GM18498 (cell line): ENCODE data around the gene KCNQ2.

ENCODE experiments used
- ATAC-seq: cut with Tn5 transposase; IDR thresholded peaks from one replicate; pipeline ENCODE4 v1.9.1; 2021; ENCODE audit warnings: mild to moderate bottlenecking, moderate library complexity; ENCODE audit not compliant: unreplicated experiment

The KCNQ2 gene

DNA sequence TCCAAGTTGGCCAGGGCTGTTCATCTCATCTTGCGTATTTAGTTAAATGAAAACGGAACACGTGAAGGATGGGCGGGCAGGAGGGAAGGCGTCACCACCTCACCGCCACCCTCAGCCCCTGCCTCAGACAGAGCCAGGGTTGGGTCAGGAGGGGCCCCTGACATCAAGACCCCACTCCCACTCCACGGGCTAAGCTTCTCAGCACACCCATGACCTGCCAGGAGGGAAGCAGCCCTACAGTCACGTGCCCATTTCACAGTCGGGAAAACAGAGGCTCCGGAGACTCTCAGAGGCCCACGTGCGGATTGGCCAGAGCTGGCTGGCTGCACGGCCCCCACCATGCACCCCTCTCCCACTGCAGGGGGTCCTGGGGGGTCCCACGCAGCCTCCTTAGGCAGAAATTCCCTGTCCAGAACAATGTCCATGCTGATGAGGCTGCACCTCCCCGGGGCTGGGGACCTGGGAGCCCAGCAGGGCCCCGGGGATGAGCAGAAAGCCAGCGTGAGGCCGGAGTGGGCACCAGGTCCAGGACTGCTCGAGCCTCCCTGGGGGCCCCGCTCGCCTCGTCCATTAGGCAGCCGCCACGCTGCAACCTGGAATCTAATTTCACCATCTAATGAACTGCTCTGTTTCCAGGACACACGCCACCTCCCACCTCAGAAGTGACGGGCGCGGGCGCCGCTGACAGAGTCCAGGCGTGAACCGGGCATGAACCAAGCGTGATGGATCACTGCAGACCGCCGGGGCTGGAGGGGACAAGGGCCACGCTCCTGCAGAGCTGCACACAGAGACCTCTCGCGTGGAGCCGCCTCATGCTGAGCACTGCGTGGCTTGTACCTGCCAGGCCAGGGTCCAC, 15.8 kb downstream of the KCNQ2 start:
- ATAC-seq, result no peak

DNA sequence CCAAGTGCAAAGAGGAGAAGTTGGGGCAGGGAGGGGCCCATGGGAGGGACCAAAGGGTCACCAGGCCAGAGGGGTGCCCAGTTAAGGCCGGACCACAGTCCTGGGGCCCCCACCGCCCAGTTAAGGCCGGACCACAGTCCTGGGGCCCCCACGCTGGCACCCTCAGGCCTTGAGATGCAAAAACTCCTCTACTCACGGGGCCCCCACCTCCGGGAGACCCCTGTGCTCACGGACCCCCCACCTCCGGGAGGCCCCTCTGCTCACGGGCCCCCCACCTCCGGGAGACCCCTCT, 16.9 kb downstream of the KCNQ2 start:
- ATAC-seq, result no peak

DNA sequence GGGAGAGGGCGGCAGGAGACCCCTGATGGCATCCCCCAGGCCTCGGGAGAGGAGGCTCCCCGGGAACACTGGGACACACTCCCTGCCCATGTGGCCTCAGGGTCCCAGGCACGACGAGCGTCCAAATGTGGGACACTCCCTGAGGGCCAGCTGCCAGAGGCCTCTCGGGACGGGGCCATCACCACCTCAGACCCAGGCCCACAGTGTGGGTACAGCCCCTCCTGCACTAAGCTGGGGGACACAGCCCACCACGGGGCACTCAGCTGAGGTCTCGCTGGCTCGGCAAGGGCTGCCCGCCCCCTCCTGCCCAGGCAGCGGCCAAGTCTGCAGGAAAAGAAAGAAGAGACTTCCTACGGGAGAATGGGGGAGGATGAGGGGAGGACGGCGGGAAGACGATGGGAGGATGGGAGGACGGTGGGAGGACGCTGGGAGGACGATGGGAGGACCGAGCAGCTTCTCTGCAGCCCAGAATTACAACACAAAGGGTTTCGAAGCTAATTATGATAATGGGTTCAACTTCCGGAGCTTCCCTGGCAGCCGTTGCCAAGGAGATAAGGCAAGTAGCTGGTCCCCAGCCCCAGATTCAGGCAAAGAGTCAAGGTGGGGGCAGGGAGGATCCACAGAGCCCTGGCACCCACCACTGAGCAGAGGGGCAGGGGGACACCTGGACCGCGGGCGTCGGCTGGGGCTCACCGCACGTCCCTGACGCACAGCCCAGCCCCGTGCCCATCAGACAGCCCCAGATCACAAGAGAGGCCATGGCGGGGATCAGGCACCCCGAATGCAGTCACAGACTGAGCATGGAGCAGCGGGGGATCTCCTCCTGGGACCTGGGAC, 17.5 kb downstream of the KCNQ2 start:
- no peak for ATAC-seq

DNA sequence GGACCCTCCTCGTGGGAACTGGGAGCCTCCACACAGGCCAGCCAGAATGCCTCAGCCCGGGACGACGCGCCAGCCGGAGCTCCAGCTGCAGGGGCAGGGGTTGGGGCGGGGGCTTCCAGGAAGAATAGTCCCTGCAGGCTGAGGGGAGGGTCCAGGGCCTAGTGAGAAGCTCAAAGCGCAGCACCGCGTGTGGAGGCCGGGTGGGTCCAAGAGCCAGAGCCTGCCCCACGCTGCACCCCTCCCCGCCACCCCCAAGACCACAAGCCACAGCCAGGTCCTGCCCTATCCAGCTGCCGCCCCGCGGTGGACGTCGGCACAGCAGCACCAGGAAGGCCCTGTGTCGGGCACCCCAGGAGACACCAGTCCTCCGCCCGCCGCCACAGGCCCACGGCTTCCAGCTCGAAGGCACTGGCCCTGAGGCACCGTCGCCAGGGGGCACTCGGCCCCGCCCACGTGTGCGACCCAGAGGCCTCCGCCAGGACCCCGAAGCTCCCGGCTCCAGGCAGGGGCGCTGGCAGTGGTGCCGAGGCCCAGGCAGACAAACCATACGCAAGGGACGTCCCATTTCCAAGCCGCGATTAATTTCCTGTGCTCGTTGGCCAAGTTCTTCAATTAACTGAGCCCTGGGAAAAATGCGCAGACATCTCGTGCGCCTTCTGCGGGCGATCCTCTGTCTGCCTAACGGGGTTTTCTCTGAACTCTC, 19.5 kb downstream of the KCNQ2 start:
- no peak for ATAC-seq

DNA sequence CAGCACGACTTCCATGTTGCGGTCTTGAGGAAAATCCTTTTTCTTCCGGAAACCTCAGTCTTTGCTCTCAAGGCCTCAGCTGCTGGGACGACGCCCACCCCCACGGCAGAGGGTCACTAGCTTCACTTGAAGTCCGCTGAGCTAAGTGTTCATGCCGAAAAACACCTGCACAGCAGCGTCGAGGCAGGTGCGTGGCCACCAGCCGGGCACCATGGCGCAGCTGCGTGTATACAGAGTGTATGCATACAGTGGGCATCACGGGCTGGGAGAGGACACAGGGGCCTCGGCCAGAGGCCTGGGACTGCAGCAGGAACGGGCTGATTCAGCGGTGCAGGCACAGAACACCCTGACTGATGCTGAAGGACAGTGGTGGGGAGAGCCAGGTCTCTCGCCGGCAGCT, 20.1 kb downstream of the KCNQ2 start:
- ATAC-seq, result no peak

DNA sequence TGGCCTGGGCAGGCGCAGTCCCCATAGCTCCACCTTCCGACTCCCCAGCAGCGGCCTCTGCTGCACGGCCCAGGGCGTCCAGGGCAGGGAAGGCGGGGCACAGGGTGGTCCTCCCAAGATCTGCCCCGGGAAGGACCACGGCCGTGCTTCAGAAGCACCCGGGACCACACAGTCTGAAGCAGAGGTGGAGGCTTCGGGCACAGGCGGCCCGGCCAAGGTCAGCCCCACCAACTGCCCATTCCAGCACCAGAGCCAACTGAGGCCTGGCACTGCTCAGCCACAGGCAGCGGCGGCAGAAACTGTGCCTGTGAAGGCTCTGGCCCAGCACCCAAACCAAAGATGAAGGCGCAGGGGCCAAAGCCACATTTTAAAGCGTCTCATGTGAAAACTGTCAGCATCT, 20.6 kb downstream of the KCNQ2 start:
- no peak for ATAC-seq

DNA sequence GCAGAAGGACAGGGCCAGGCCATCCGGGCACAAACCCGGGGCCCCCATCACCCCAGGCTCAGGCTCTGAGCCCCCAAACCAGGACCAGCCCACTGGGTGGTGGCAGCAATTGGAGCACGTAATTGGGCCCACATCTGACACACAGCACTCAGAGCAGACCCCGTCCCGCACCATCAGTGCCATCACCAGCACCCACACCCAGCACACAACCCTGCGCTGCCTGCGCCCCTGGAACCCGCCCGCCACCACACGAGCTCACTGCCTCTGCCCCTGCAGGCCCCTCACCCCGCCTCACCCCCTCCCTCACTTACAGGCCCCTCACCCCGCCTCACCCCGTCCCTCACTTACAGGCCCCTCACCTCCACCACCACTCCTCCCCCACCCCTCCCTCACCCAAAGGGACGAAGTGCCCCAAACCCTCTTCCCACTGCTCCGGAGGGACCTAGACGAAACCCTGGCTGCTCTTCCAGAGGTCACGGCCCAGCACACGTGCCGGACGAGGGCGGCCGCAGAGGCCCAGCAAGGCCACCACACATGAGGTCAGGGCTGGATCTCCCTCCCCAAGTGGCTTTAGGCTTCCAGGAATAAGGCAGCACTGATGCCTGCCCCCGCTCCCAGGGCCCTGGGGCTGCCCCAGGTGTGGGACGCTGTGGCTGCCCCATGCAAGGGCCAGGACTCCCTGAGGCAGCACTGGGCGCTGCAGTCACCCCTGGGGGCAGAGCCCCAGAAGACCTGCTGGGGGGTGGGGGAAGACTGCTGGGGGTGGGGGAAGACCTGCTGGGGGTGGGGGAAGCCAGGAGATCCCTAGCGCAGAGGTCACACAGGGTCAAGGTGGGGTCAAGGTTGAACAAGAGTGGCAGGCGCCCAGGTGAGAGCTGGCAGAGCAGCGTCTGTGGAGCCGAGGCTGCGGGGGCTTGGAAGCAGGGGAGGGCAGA, 22.4 kb downstream of the KCNQ2 start:
- ATAC-seq, result no peak

DNA sequence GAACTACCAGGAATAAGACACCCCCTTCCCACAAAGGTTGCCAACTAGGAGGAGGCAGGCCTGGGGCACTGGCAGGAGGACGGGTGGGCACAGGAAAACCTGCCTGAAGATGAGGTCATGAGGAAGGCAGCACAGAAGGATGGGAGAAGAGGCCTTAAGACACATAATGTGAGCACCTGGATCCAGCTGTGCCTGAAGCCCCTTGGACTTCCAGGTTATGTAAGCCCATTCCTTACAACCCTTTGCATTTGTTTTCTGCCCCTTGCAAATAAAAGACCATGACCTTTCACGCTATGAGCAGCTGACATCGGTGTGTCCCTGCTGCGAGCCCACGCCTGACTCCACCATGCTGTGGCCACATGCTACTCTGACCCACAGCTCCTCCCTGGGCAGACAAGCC, 23.4 kb downstream of the KCNQ2 start:
- no peak for ATAC-seq

DNA sequence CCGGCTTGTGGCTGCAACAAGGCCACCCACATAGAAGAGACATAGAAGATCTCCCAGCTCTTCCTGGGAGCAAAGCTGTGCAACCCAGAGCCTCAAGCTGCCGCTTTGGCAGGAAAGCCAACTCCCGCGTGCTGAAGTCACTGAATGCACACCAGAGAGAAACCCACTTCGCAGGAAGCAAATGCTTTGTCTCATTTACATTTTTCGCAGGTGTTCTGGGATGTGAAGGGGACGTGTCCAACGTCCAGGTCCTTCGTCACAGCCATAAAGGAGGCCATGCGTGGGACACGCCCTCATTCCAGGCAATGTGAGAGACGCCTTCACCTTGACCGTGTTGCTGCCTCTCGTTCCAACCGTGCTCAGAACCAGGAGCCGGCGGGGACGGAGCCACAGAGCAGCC, 24.4 kb downstream of the KCNQ2 start:
- ATAC-seq, result no peak

DNA sequence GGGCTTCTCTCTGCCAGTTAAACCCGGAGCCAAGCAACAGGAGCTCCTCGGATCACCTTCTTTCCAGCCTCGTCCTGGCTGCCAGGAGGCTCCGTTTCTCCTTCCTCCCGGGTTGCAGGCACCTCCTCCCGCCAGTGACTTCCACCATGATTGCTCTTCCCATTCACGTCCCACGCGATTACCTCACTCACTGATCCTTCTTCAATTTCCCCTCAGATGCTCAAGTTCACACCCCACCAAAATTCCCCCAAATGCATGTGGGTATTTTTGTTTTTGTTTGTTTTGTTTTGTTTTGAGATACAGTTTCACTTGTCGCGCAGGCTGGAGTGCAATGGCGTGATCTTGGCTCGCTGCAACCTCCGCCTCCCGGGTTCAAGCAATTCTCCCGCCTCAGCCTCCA, 25.1 kb downstream of the KCNQ2 start:
- ATAC-seq, result no peak

DNA sequence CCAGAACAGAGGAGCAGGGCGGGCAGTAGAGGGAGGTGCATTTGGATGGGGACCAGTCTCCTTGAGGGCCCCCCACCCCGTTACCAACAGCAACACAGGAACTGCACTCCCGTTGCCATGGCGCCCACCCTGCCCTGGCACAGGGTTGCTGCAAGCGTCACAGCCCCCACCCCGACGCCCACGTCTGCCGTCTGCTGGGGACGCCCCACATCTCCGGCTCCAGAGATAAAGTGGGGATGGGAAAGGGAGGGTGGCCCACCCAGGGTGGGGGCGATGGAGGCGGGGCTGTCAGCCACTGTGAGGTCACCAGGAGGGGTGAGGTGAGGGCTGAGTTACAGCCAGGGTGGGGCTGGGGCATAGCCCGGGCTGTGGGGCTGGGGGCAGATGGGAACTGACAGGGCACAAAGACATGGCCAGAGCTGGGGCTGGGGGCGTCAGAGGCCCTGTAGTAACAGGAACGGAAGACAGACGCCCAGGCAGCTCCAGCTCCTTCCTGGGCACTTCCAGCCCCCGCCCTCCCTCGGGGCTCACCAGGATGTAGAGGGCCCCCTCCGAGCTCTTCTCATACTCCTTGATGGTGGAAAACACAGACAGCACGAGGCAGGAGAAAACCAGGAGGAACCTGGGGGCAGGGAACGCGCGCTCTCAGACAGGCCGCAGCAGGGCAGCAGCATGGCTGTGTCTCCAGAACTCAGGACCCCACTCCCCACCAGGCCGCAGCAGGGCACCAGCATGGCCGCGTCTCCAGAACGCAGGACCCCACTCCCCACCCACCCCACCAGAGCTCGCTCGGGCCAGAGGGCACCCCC, 26.0 kb downstream of the KCNQ2 start:
- no peak for ATAC-seq

DNA sequence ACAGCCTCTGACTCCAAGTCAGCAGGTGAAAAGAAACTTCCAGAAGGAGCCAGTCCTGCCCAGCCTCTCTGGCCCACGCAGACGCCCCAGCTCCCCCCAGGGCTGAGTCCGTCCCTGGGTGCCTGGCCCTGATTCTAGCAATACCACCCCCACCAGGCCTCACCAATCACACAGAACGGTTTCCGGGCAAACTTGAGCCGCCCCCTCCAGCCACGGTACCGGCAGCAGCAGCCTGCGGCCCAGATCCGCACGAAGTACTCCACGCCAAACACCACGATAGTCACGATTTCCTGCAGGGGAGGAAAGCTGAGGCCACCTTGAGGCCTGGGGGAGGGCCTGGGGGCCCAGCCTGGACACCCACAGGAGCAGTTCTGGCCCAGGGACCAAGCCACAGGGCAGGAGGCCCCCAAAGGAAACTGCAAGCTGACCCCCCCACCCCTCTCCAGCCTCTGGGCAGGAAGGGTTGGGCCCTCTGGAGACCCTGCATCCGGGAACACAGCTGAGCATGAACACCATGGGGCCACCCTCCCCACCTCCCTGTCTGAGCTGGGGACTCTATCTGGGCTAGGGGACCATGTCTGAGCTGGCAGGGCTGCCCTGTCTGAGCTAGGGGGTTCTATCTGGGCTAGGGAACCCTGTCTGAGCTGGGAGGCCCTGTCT, 27.2 kb downstream of the KCNQ2 start:
- no peak for ATAC-seq

DNA sequence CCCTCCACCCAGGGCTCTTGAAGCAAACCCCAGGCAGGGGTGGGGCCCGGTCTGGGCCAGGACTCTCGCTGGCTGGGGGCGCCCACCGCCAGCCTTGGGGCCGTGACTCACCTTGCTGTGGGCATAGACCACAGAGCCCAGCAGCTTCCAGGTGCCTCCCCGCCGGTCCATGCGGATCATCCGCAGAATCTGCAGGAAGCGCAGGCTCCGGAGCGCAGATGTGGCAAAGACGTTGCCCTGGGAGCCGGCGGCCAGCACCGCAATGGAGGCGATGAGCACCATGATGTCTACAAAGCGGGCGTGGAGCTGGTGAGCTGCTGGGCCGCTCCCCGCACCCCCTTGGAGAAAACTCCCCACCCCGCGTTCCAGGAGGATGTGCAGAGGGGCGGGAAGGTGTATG, 27.9 kb downstream of the KCNQ2 start:
- no peak for ATAC-seq

DNA sequence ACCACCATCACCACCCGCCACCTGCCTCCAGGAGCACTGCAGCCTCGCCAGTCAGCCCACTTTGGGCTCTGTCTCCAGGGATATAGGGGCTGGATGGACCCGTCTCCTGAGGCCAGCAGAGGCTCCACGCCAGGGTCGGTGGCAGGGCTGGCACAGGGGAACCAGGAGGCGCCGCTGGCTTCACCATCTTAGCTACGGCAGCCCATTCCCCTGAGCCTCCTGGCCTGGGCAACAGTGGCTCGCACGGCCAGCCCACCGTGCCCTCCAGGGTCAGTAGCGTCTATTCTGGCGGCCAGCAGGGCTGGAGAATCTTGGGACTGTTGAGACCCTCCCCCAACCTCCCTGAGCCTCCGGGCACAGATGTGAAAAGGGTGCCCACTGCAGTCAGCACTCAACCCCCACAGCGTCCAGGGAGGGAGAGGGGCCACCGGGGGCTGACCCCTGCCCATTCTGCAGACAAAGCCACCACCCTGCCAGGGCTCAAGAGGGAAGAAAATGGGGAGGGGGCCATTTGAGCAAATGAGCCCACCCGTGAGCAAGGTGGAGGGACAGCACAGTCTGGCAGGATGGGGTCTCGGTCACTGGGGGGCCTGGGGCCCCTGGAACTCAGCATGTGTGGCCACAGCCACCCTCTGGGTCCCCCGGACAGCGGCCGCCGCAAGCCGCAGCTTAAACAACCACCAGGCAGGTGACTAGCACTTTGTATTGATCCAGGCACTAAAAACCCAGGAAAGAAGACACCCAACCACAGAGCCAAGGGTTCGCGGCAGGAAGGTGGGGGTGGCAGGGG, 28.7 kb downstream of the KCNQ2 start:
- no peak for ATAC-seq

DNA sequence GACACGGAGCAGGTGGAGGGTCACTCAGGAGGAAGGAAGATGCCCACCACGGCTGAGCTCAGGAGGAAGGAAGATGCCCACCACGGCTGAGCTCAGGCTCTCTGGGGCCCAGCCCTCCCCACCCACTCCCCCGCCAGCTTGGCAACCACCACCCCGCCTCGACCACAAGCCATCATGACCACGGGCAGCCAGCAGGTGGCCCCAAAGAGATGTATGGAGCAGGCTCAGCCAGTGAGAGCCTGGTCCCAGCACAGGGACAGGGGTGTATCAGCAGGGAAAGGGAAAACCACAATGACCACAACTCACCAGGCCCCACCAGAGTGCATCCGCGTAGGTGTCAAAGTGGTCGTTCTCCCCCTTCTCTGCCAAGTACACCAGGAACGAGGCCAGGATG, 30.4 kb downstream of the KCNQ2 start:
- no peak for ATAC-seq

DNA sequence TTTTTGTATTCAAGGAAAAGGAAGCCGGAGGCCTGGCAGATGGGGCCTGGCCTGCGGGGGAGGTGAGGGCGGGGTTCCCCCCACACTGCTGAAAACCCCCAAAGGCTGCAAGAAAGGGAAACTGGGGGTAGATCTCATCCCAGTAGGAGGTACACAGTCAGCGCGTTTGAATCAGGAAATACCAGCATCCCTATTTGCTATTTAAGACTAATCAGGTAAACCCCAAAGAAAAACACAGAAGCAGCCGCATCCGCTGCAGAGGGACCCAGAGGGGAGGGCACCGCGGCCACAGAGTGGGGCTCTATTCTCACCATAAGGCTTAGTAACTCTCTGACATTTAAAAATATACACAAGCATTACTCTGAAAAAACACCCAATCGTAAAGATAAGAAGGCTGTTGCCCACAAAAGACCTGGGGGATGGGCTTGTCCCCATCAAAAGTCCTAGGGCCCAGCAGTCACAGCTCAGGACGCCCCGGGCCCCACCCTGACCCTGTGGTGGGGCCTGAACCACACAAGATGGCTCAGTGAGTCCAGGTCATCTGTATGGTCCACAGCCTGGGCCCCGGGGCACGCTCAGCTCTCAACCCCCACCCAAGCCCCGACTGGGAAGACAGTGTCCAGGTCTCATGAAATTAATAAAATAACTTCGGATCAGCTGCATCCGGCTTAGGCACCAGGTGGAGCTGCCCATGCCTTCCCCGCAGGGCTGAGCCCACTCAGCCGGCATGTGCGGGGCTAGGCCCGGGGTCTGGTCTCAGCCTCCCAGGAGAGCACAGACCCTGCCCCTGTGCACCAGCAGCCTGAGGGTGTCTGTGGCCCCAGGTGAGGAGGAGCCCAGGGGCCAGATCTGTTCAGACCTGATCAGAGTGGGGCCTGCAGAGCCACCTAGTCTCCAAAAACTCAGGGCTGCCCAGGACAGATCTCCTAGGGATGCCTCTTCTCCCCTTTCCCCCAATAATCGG, 31.0 kb downstream of the KCNQ2 start:
- ATAC-seq, result no peak

DNA sequence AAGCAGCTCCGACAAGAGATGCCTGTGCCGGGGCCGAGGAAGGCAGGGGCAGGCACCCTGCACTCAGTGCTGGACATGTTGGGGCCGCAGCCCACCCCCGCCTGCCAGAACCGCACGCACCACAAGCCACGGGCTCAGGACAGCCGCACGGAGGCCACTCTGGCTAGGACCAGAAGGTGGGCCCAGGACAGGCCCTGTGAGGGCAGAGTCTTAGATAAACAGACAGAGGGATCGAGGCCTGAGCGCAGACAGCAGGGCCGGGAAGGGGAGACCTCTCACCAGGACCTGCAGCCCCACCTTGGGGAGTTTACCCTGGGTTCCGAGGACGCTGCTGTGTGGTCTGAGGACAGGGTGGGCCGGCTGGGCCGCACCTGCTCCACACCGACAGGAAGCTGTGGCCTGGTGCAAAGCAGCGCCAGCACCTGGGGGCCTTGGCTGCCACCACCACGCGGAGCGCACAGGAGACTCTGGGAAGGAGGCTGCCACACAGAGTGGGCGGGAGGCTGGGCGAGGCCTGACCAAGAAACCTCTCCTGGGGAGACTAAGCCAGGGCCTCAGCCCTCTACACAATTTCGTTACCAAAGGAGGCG, 32.0 kb downstream of the KCNQ2 start:
- no peak for ATAC-seq
